ENCODE results near the gene NLRC5. TPM values are rescaled to one million over a fixed set of nuclear protein-coding genes. Genes with fewer than 3 reads are reported as not detected.
A peak's percentile ranks its signal among the peaks of the same experiment; 100 is the strongest.
"Not testable (repeated sequence)": the region's sequence is repeated elsewhere in the genome, so short reads cannot be mapped to it uniquely, and the experiment has no call there.

The NLRC5 gene
- total RNA-seq, 1 donor from 2014 or later = 169 TPM

- peaks cover 38% of the 10 kb centered on the region for H3K4me1 Mint-ChIP-seq (ENCODE audit: low read depth)
- no peaks in the 10 kb centered on the region for H3K9me3 Mint-ChIP-seq
- intact Hi-C loops (cut with micrococcal nuclease) = no loop called here
- peak overlapping the region; percentile 41 for H3K27ac Mint-ChIP-seq
- DNase-seq (ENCODE audit: low spot score) = no peak
- H3K36me3 Mint-ChIP-seq (ENCODE audit: low read depth) = peaks cover 41% of the 10 kb centered on the region
- no peaks in the 10 kb centered on the region for H3K27me3 Mint-ChIP-seq (ENCODE audit: low read depth)
- no peak overlapping the region for H3K4me3 Mint-ChIP-seq (ENCODE audit: low read depth)
Observed at GRCh38 chr16:56980792-56981724, 8.3 kb upstream of the NLRC5 start.

DNA sequence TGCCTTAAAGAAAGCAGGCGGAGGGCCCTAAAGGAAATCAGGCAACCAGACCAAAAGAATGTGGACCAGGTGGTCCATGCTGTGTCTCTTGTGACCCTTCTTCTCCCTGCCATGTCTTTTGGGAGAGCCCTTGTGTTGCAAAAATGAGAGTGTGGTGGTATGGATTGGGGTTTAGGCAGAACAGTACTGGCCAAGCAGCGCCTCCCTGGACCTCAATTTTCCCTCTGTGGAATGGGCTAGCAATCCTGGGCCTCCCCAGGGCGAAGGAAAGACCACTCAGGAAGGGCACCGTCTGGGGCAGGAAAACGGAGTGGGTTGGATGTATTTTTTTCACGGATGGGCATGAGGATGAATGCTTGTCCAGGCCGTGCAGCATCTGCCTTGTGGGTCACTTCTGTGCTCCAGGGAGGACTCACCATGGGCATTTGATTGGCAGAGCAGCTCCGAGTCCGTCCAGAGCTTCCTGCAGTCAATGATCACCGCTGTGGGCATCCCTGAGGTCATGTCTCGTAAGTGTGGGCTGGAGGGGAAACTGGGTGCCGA lies 7.6 kb upstream of the NLRC5 start:
- Mint-ChIP-seq H3K9me3 (no peaks in the 10 kb centered on the region), H3K4me3 (ENCODE audit: low read depth) (no peak overlapping the region), H3K4me1 (ENCODE audit: low read depth) (peaks cover 46% of the 10 kb centered on the region), H3K36me3 (ENCODE audit: low read depth) (peaks cover 44% of the 10 kb centered on the region), H3K27me3 (ENCODE audit: low read depth) (no peaks in the 10 kb centered on the region), H3K27ac (peak overlapping the region; percentile 29)
- intact Hi-C loops (cut with micrococcal nuclease) = no loop called here
- DNase-seq (ENCODE audit: low spot score) = no peak

GRCh38 chr16:56982695-56983094 lies 6.7 kb upstream of the NLRC5 start:
- H3K4me3 Mint-ChIP-seq (ENCODE audit: low read depth) = no peak overlapping the region
- H3K36me3 Mint-ChIP-seq (ENCODE audit: low read depth) = peaks cover 51% of the 10 kb centered on the region
- no peak for DNase-seq (ENCODE audit: low spot score)
- no peaks in the 10 kb centered on the region for H3K9me3 Mint-ChIP-seq
- peak overlapping the region; percentile 60 for H3K27ac Mint-ChIP-seq
- intact Hi-C loops (cut with micrococcal nuclease) = no loop called here
- H3K4me1 Mint-ChIP-seq (ENCODE audit: low read depth) = peaks cover 54% of the 10 kb centered on the region
- no peaks in the 10 kb centered on the region for H3K27me3 Mint-ChIP-seq (ENCODE audit: low read depth)

DNA sequence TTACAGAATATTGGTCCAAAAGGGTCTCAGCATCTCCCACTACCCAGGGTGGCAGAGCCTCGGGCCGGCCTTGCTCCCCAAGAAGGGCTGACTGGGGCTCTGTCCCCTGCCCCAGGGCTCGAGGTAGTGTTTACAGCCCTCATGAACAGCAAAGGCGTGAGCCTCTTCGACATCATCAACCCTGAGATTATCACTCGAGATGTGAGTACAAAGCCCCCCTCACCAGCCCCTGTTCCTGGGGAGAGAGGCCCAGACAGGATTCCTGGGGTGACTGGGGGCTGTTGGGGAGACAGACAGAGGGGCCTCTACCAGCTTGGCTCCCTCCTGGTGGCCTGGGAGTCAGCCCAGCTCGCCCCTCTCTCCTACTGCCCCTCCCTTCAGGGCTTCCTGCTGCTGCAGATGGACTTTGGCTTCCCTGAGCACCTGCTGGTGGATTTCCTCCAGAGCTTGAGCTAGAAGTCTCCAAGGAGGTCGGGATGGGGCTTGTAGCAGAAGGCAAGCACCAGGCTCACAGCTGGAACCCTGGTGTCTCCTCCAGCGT lies 6.1 kb upstream of the NLRC5 start:
- Mint-ChIP-seq H3K36me3 (ENCODE audit: low read depth) (peaks cover 57% of the 10 kb centered on the region), H3K4me3 (ENCODE audit: low read depth) (no peak overlapping the region), H3K4me1 (ENCODE audit: low read depth) (peaks cover 60% of the 10 kb centered on the region), H3K27ac (no peak overlapping the region), H3K9me3 (no peaks in the 10 kb centered on the region), H3K27me3 (ENCODE audit: low read depth) (no peaks in the 10 kb centered on the region)
- no peak for DNase-seq (ENCODE audit: low spot score)
- intact Hi-C loops (cut with micrococcal nuclease) = no loop called here

- H3K27ac Mint-ChIP-seq = peak overlapping the region; percentile 76
- peaks cover 68% of the 10 kb centered on the region for H3K36me3 Mint-ChIP-seq (ENCODE audit: low read depth)
- intact Hi-C loops (cut with micrococcal nuclease) = loop anchor here (5.0 kb wide), 1 partner anchor 47 kb away; no protein-coding TSS in a partner anchor
- H3K4me1 Mint-ChIP-seq (ENCODE audit: low read depth) = peaks cover 64% of the 10 kb centered on the region
- no peaks in the 10 kb centered on the region for H3K9me3 Mint-ChIP-seq
- H3K27me3 Mint-ChIP-seq (ENCODE audit: low read depth) = no peaks in the 10 kb centered on the region
- no peak overlapping the region for H3K4me3 Mint-ChIP-seq (ENCODE audit: low read depth)
- no peak for DNase-seq (ENCODE audit: low spot score)
Observed at GRCh38 chr16:56984639-56985038, 4.7 kb upstream of the NLRC5 start.

GRCh38 chr16:56985288-56985961 lies 3.9 kb upstream of the NLRC5 start:
- H3K4me3 Mint-ChIP-seq (ENCODE audit: low read depth) = peak overlapping the region; percentile 14
- H3K27ac Mint-ChIP-seq = peak overlapping the region; percentile 76
- no peaks in the 10 kb centered on the region for H3K9me3 Mint-ChIP-seq
- H3K27me3 Mint-ChIP-seq (ENCODE audit: low read depth) = no peaks in the 10 kb centered on the region
- peaks cover 67% of the 10 kb centered on the region for H3K4me1 Mint-ChIP-seq (ENCODE audit: low read depth)
- intact Hi-C loops (cut with micrococcal nuclease) = loop anchor here (5.0 kb wide), 1 partner anchor 48 kb away; no protein-coding TSS in a partner anchor
- no peak for DNase-seq (ENCODE audit: low spot score)
- peaks cover 74% of the 10 kb centered on the region for H3K36me3 Mint-ChIP-seq (ENCODE audit: low read depth)

DNA sequence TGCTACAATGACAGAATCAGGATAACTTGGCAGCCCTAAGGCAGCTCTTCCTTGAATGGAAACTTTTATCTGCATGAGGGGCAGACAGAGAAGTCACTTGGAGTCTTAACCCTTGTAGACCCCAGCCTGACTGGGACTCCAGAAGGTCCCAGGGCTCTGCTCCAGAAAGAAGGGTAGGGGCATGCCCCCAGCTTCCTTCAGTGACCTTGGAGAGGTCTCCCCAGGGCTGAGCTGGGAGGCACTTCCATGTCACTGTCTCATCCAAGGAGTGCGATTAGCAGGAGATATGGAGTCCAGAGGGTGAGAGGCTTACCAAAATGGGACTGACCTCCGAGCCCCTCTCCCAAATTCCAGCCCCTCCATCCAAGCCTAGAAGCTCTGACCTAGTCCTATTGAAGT lies 3.4 kb upstream of the NLRC5 start:
- H3K36me3 Mint-ChIP-seq (ENCODE audit: low read depth) = peaks cover 80% of the 10 kb centered on the region
- peak overlapping the region; percentile 76 for H3K27ac Mint-ChIP-seq
- no peaks in the 10 kb centered on the region for H3K9me3 Mint-ChIP-seq
- no peaks in the 10 kb centered on the region for H3K27me3 Mint-ChIP-seq (ENCODE audit: low read depth)
- H3K4me3 Mint-ChIP-seq (ENCODE audit: low read depth) = peak overlapping the region; percentile 14
- intact Hi-C loops (cut with micrococcal nuclease) = loop anchor here (5.0 kb wide), 1 partner anchor 49 kb away; no protein-coding TSS in a partner anchor
- peaks cover 68% of the 10 kb centered on the region for H3K4me1 Mint-ChIP-seq (ENCODE audit: low read depth)
- DNase-seq (ENCODE audit: low spot score) = no peak

DNA sequence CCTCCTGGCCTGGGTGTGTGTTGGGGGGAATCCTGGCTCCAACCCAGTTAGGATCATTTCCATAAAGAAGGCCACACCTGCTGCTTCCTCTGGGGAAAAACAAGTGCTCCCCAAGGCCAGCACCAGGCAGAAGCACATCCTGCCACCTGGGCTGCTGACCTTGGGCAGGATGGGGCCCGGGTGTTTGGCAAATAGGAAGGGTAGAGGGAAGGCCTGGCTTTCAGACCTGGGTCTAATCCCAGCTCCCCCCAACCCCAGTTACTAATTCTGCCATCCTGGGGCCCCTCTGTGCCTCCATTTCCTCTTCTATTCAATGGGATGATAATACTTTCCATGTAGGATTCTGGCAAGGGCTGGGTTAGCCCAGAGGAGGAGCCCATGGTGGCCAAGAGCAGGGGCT lies 3.0 kb upstream of the NLRC5 start:
- Mint-ChIP-seq H3K27ac (peak overlapping the region; percentile 75), H3K27me3 (ENCODE audit: low read depth) (no peaks in the 10 kb centered on the region), H3K4me3 (ENCODE audit: low read depth) (peak overlapping the region; percentile 97), H3K36me3 (ENCODE audit: low read depth) (peaks cover 80% of the 10 kb centered on the region), H3K9me3 (no peaks in the 10 kb centered on the region), H3K4me1 (ENCODE audit: low read depth) (peaks cover 66% of the 10 kb centered on the region)
- DNase-seq (ENCODE audit: low spot score) = no peak
- intact Hi-C loops (cut with micrococcal nuclease) = loop anchor here (5.0 kb wide), 1 partner anchor 49 kb away; no protein-coding TSS in a partner anchor

- H3K9me3 Mint-ChIP-seq; DNase-seq (ENCODE audit: low spot score); H3K27me3 Mint-ChIP-seq (ENCODE audit: low read depth): not testable (repeated sequence)
- H3K4me1 Mint-ChIP-seq (ENCODE audit: low read depth) = peaks cover 69% of the 10 kb centered on the region
- intact Hi-C loops (cut with micrococcal nuclease) = loop anchor here (5.0 kb wide), 1 partner anchor 50 kb away; no protein-coding TSS in a partner anchor
- H3K4me3 Mint-ChIP-seq (ENCODE audit: low read depth) = peak overlapping the region; percentile 97
- peaks cover 79% of the 10 kb centered on the region for H3K36me3 Mint-ChIP-seq (ENCODE audit: low read depth)
- H3K27ac Mint-ChIP-seq = peak overlapping the region; percentile 75
Observed at GRCh38 chr16:56986908-56987307, 2.4 kb upstream of the NLRC5 start.

DNA sequence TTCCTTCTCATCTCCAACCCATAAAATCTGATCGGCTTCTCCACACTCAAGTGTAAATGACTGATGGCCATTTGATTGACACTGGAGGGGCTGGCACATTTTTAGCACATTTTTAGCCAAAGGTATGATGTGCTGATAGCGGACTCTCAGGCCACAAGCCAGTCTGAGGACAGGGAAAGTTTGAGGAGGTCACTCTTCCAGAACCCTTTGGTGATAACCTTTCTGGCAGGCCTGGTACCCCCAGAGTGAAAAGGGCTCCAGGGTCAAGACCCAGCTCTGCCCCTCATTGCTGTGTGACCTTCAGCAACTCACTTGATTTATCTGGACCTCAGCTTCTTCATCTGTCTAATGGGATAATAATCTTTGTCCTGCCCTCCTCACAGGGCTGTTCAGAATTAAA lies 1.7 kb upstream of the NLRC5 start:
- Mint-ChIP-seq H3K27ac (peak overlapping the region; percentile 98), H3K4me1 (ENCODE audit: low read depth) (peaks cover 67% of the 10 kb centered on the region), H3K9me3 (no peaks in the 10 kb centered on the region), H3K36me3 (ENCODE audit: low read depth) (peaks cover 78% of the 10 kb centered on the region), H3K4me3 (ENCODE audit: low read depth) (peak overlapping the region; percentile 97), H3K27me3 (ENCODE audit: low read depth) (no peaks in the 10 kb centered on the region)
- intact Hi-C loops (cut with micrococcal nuclease) = loop anchor here (5.0 kb wide), 1 partner anchor 50 kb away; no protein-coding TSS in a partner anchor
- no peak for DNase-seq (ENCODE audit: low spot score)

DNA sequence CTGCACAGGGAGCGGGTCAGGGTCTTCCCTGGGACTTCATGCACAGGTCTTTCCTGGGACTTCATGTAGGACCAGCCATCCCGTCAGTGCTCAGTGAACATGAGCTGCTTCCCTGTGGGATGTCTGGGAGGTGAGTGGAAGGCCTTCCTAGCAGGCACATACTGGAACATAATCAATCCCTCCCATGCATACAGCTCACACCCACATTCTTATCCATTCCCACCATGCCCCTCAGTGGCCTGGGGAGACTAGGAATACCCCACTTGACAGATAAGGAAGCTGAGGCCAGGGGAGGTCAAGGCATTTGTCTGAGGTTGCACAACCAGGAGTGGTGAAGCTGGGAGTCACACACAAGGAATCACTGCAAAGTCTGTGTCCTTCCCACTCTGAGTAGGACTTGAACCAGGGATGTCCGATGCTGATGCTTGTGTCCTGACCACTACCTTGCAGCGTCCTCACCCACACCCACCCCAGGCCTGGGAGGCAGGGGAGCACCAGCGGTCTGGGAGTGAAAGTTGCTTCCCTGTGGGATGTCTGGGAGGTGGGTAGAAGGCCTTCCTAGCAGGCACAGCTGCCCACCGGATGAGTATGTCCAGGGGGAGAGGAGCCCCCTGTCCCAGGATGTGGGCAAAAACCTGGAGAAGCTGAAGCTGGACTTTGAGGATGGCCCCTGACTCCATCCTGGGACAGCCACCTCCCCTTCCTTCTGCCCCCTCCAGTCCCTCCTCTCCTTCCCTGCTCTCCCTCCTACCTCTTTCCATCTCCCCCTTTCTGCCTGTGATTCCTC lies 1.0 kb upstream of the NLRC5 start:
- DNase-seq (ENCODE audit: low spot score) = no peak
- H3K27ac Mint-ChIP-seq = peak overlapping the region; percentile 98
- peaks cover 70% of the 10 kb centered on the region for H3K4me1 Mint-ChIP-seq (ENCODE audit: low read depth)
- H3K4me3 Mint-ChIP-seq (ENCODE audit: low read depth) = peak overlapping the region; percentile 97
- peaks cover 80% of the 10 kb centered on the region for H3K36me3 Mint-ChIP-seq (ENCODE audit: low read depth)
- intact Hi-C loops (cut with micrococcal nuclease) = loop anchor here (5.0 kb wide), 1 partner anchor 51 kb away; no protein-coding TSS in a partner anchor
- no peaks in the 10 kb centered on the region for H3K27me3 Mint-ChIP-seq (ENCODE audit: low read depth)
- H3K9me3 Mint-ChIP-seq = no peaks in the 10 kb centered on the region

GRCh38 chr16:56989988-56990387 lies 631 bp downstream of the NLRC5 start:
- intact Hi-C loops (cut with micrococcal nuclease) = loop anchor here (1.0 to 5.0 kb wide), 6 partner anchors 10 to 197 kb away; partner anchors contain the start of genes PSME3IP1 and RSPRY1
- peaks cover 71% of the 10 kb centered on the region for H3K4me1 Mint-ChIP-seq (ENCODE audit: low read depth)
- H3K27ac Mint-ChIP-seq = peak overlapping the region; percentile 98
- peak overlapping the region; percentile 97 for H3K4me3 Mint-ChIP-seq (ENCODE audit: low read depth)
- H3K9me3 Mint-ChIP-seq = no peaks in the 10 kb centered on the region
- H3K27me3 Mint-ChIP-seq (ENCODE audit: low read depth) = no peaks in the 10 kb centered on the region
- peaks cover 79% of the 10 kb centered on the region for H3K36me3 Mint-ChIP-seq (ENCODE audit: low read depth)
- no peak for DNase-seq (ENCODE audit: low spot score)
